Measurements from ENCODE around the gene FMNL3. TPM values are rescaled to one million over a fixed set of nuclear protein-coding genes. Genes with fewer than 3 reads are reported as not detected.
"Not testable (repeated sequence)": the region's sequence is repeated elsewhere in the genome, so short reads cannot be mapped to it uniquely, and the experiment has no call there.

The FMNL3 gene, protein sequence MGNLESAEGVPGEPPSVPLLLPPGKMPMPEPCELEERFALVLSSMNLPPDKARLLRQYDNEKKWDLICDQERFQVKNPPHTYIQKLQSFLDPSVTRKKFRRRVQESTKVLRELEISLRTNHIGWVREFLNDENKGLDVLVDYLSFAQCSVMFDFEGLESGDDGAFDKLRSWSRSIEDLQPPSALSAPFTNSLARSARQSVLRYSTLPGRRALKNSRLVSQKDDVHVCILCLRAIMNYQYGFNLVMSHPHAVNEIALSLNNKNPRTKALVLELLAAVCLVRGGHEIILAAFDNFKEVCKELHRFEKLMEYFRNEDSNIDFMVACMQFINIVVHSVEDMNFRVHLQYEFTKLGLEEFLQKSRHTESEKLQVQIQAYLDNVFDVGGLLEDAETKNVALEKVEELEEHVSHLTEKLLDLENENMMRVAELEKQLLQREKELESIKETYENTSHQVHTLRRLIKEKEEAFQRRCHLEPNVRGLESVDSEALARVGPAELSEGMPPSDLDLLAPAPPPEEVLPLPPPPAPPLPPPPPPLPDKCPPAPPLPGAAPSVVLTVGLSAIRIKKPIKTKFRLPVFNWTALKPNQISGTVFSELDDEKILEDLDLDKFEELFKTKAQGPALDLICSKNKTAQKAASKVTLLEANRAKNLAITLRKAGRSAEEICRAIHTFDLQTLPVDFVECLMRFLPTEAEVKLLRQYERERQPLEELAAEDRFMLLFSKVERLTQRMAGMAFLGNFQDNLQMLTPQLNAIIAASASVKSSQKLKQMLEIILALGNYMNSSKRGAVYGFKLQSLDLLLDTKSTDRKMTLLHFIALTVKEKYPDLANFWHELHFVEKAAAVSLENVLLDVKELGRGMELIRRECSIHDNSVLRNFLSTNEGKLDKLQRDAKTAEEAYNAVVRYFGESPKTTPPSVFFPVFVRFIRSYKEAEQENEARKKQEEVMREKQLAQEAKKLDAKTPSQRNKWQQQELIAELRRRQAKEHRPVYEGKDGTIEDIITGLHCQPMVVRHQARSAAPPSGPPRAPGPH
- 46.0 TPM for polyA plus RNA-seq (2012; ENCODE audit: missing spikeins)

- TF ChIP-seq POLR2AphosphoS5 (IDR thresholded peaks at IDR 0.05; ENCODE audit: low read depth, low read length) (peak; percentile 37; the same call in 1 of the 2 replicates), TAF1 (IDR thresholded peaks at IDR 0.05; ENCODE audit: borderline replicate concordance, low read depth, low read length) (peak; percentile 24; the same call in 1 of the 2 replicates), POLR2A (IDR thresholded peaks at IDR 0.05; ENCODE audit: low read depth, low read length) (peak; percentile 55; the same call in 1 of the 2 replicates)
- FAIRE-seq: peak; percentile 92
Observed at GRCh38 chr12:49707128-49707811, at the start of gene FMNL3. Gene FMNL3 (minus strand): TSS chr12:49707405. CDS start chr12:49707180, 225 bp downstream.

GRCh38 chr12:49750996-49751393 lies 43.8 kb upstream of the FMNL3 start:
- FAIRE-seq (no peak), DNase-seq (ENCODE audit: insufficient read length) (no peak)
- TF ChIP-seq POLR2A (IDR thresholded peaks at IDR 0.05; ENCODE audit: low read depth, low read length) (no peak), POLR2AphosphoS5 (IDR thresholded peaks at IDR 0.05; ENCODE audit: low read depth, low read length) (no peak), TAF1 (IDR thresholded peaks at IDR 0.05; ENCODE audit: borderline replicate concordance, low read depth, low read length) (no peak)

More at GRCh38 chr12:49707128-49707811, at the start of gene FMNL3:
- peak; percentile 96 for DNase-seq (ENCODE audit: insufficient read length)

GRCh38 chr12:49750027-49750995 lies 43.1 kb upstream of the FMNL3 start:
- no peak for TF ChIP-seq POLR2A (IDR thresholded peaks at IDR 0.05; ENCODE audit: low read depth, low read length)
- TF ChIP-seq TAF1 (IDR thresholded peaks at IDR 0.05; ENCODE audit: borderline replicate concordance, low read depth, low read length): no peak
- TF ChIP-seq POLR2AphosphoS5 (IDR thresholded peaks at IDR 0.05; ENCODE audit: low read depth, low read length): no peak
- no peak for DNase-seq (ENCODE audit: insufficient read length)
- peak; percentile 64 for FAIRE-seq

DNA sequence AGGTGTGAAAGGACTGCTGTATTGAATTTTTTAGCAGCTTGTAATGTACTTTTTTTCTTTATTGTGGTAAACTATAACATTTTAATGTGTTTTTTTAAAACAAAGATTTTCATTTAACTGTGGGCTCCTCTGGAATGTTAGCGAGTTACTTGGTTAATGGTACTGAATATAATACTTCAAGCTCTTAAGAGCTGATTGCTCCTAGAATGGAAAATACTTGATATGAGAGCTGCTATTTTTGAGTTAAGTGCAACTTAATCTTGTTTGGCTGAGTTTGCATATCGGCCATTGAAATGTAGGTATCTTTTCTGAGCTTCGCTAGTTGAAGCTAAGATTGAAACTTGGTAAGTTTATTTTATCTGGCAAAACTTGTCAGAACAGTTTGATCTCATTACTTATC lies 41.6 kb upstream of the FMNL3 start:
- FAIRE-seq (no peak), DNase-seq (ENCODE audit: insufficient read length) (no peak)
- no peak for TF ChIP-seq POLR2A (IDR thresholded peaks at IDR 0.05; ENCODE audit: low read depth, low read length)
- no peak for TF ChIP-seq TAF1 (IDR thresholded peaks at IDR 0.05; ENCODE audit: borderline replicate concordance, low read depth, low read length)
- TF ChIP-seq POLR2AphosphoS5 (IDR thresholded peaks at IDR 0.05; ENCODE audit: low read depth, low read length): no peak

DNA sequence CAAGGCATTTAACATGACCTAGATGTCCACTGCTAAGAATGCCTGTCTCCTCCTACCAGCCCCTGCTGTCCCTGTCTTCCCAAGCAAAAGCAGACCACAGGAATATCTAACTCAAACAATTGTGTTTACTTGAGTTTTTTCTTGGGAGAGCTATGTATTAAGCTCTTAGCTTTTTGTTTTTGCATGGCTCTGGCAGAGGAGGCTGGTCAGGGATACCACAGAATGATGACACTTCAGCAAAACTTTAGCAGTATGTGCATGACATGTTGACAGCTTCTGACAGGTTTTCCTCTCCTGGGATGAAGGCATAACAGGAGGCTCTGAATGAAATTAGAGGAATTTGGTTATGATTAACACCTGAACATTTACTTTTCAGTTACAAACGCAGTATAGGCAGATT lies 41.1 kb upstream of the FMNL3 start:
- no peak for FAIRE-seq
- TF ChIP-seq POLR2A (IDR thresholded peaks at IDR 0.05; ENCODE audit: low read depth, low read length) (no peak), TAF1 (IDR thresholded peaks at IDR 0.05; ENCODE audit: borderline replicate concordance, low read depth, low read length) (no peak), POLR2AphosphoS5 (IDR thresholded peaks at IDR 0.05; ENCODE audit: low read depth, low read length) (no peak; the same call in 1 of the 2 replicates)
- DNase-seq (ENCODE audit: insufficient read length): no peak

DNA sequence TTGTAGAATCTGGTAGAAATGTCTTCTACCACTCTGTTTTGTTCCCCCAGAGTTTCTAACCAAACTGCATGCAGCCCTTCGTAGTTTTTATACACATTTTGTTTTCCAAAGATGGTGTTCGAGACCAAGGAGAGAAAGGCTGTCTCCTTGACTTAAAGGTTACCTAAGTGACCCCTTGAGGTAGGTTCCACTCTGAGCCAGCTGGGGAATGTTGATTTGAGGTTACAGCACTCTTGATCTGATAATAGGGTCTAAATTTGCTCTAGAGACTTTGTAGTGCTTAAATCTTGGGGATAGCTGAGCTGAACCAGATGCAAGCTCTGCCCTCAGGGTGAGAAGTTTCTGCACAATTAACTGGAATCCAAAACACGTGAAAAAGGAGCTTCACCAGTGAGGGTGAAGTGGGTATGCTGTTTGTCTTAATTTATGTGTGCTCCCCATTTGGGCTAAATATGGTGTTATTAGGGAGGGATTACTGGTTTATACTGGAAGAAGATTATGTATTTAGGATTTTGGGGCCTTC lies 37.2 kb upstream of the FMNL3 start:
- FAIRE-seq (no peak), DNase-seq (ENCODE audit: insufficient read length) (no peak)
- TF ChIP-seq POLR2A (IDR thresholded peaks at IDR 0.05; ENCODE audit: low read depth, low read length): no peak
- TF ChIP-seq POLR2AphosphoS5 (IDR thresholded peaks at IDR 0.05; ENCODE audit: low read depth, low read length): no peak
- TF ChIP-seq TAF1 (IDR thresholded peaks at IDR 0.05; ENCODE audit: borderline replicate concordance, low read depth, low read length): no peak

- peak; percentile 47 for DNase-seq (ENCODE audit: insufficient read length)
- TF ChIP-seq POLR2A (IDR thresholded peaks at IDR 0.05; ENCODE audit: low read depth, low read length): no peak
- TF ChIP-seq TAF1 (IDR thresholded peaks at IDR 0.05; ENCODE audit: borderline replicate concordance, low read depth, low read length): no peak
- no peak; the same call in none of the 2 replicates for TF ChIP-seq POLR2AphosphoS5 (IDR thresholded peaks at IDR 0.05; ENCODE audit: low read depth, low read length)
- FAIRE-seq: no peak
Observed at GRCh38 chr12:49741882-49742620, 34.8 kb upstream of the FMNL3 start.

GRCh38 chr12:49740930-49741881 lies 34.0 kb upstream of the FMNL3 start, which contains the start of gene TMBIM6:
Gene TMBIM6 (plus strand): TSS chr12:49741557. CDS start chr12:49752494, 10,937 bp downstream.
- FAIRE-seq: peak; percentile 100
- peak; percentile 77 for DNase-seq (ENCODE audit: insufficient read length)
- TF ChIP-seq TAF1 (IDR thresholded peaks at IDR 0.05; ENCODE audit: borderline replicate concordance, low read depth, low read length) (peak; percentile 100), POLR2AphosphoS5 (IDR thresholded peaks at IDR 0.05; ENCODE audit: low read depth, low read length) (peak; percentile 99), POLR2A (IDR thresholded peaks at IDR 0.05; ENCODE audit: low read depth, low read length) (peak; percentile 99)

DNA sequence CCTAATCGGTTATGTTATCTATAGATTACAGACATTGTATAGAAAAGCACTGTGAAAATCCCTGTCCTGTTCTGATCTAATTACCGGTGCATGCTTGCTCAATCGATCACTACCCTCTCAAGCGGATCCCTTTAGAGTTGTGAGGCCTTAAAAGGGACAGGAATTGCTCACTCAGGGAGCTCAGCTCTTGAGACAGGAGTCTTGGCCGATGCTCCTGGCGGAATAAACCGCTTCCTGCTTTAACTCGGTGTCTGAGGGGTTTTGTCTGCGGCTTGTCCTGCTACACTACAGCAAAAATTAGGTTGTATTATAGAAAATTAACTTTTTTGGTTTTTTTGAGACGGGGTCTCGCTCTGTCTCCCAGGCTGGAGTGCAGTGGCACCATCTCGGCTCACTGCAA lies 33.1 kb upstream of the FMNL3 start:
- DNase-seq (ENCODE audit: insufficient read length); FAIRE-seq: not testable (repeated sequence)

DNA sequence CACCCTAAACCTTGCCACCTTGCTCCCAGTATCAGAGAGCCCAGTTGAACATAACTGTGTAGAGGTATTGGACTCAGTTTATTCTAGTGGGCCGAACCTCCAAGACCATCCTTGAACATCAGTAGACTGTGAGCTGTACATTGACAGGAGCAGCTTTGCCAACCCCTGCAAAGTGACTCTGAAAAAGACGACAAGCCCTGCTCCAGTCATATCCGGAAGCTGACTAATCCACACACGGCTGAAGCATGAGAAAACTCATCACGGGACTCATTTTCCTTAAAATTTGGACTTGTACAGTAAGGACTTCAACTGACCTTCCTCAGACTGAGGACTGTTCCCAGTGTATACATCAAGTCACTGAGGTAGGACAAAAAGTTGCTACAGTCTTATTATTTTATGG lies 31.5 kb upstream of the FMNL3 start:
- DNase-seq (ENCODE audit: insufficient read length); FAIRE-seq: not testable (repeated sequence)

DNA sequence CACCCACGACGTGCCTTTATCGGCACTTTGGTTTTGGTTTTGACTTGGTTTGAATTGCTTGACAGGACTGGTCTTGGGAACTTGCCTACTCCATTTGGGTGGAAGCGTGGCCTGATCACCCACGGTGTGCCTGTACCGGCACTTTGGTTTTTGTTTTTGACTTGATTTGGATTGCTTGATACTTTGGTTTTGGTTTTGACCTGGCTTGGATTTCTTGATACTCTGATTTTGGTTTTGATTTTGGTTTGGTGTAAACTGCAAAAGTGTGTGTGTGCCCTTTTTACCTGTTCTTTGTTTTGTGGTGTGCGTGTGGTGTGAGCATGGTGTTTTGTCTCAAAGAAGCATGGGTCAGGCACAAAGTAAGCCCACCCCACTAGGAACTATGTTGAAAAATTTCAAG lies 27.7 kb upstream of the FMNL3 start:
- not testable (repeated sequence) for FAIRE-seq; DNase-seq (ENCODE audit: insufficient read length)

All from GM12892 (cell line).